G401.6 (cell line): ENCODE measurements around the gene DHRS4L2.

Source experiments
- FAIRE-seq: peaks from 2 replicates; lab custom pipeline; 2012; peaks lifted over from hg19 to GRCh38; lab: Jason Lieb, UNC

Gene DHRS4L2

GRCh38 chr14:24054646-24055045 lies 65.9 kb downstream of the DHRS4L2 start:
- no peak for FAIRE-seq
